Tibial nerve (tissue), 4 donors: Measurements from ENCODE around the gene CAPSL. TPM values are rescaled to one million over a fixed set of nuclear protein-coding genes. Genes with fewer than 3 reads are reported as not detected.
A peak's percentile ranks its signal among the peaks of the same experiment; 100 is the strongest.

ENCODE experiments used
- DNase-seq, 2 donors: peaks; one replicate each; pipeline ENCODE4 v3.0.0-alpha.2; 2019; ENCODE audit warnings: low spot score in 2 of 2
- H3K27ac ChIP-seq, 4 donors: fragments of 200-600 bp; sonication (generic) in 3 of 4; one replicate each; pipeline ENCODE4 v1.5.1; 2017 to 2019; ENCODE audit warnings: mild to moderate bottlenecking in 1 of 4
- H3K27me3 ChIP-seq, 2 donors: fragments of 200-600 bp; sonication (generic) in 1 of 2; one replicate each; pipeline versions ENCODE4 v1.5.1 to v1.6.0; 2017 to 2019
- H3K36me3 ChIP-seq, 3 donors: fragments of 200-600 bp; sonication (generic); one replicate each; pipeline ENCODE4 v1.5.1; 2018 to 2019
- H3K4me1 ChIP-seq, 4 donors: fragments of 200-600 bp; sonication (generic) in 3 of 4; one replicate each; pipeline ENCODE4 v1.5.1; 2017 to 2019
- H3K4me3 ChIP-seq, 4 donors: fragments of 200-600 bp; sonication (generic) in 3 of 4; one replicate each; pipeline ENCODE4 v1.5.1; 2017 to 2019; ENCODE audit warnings: mild to moderate bottlenecking in 1 of 4, moderate library complexity in 1 of 4
- H3K9me3 ChIP-seq, 4 donors: fragments of 200-600 bp; sonication (generic) in 3 of 4; one replicate each; pipeline ENCODE4 v1.5.1; 2017 to 2019
- CTCF ChIP-seq, 5 experiments: fragments of 200-600 bp in 3 of 5; fragments of 450-650 bp in 2 of 5; sonication (generic) in 3 of 5; IDR thresholded peaks; one replicate each; pipeline ENCODE4 v1.5.1; 2016 to 2019; ENCODE audit warnings: antibody characterized with exemption in 5 of 5, mild to moderate bottlenecking in 3 of 5, moderate library complexity in 2 of 5
- EP300 ChIP-seq, 2 donors: sonication (generic); formaldehyde crosslinking; IDR thresholded peaks; one replicate each; pipeline ENCODE4 v1.6.1; 2017; ENCODE audit warnings: antibody characterized with exemption in 2 of 2, mild to moderate bottlenecking in 1 of 2
- POLR2A ChIP-seq, 2 donors: fragments of 450-650 bp; IDR thresholded peaks; one replicate each; pipeline ENCODE4 v1.6.1; 2017; ENCODE audit warnings: antibody characterized with exemption in 2 of 2, mild to moderate bottlenecking in 2 of 2, moderate library complexity in 2 of 2
- WGBS, 2 donors: methylation state at CpG; one replicate each; pipeline ENCODE4 v1.1.5; 2018; 5-methylcytosine and 5-hydroxymethylcytosine counted together
- total RNA-seq, 4 donors: library from RNA; depleted of rRNA; stranded (reverse); fragments of >200 nt; gene quantifications; one replicate each; pipeline ENCODE4 v1.1.0, GENCODE V29; 2016

The CAPSL gene
- total RNA-seq, 4 donors from 2014 or later, result not detected

- TF ChIP-seq CTCF (IDR thresholded peaks at IDR 0.05) (no peak), POLR2A (IDR thresholded peaks at IDR 0.05) (no peak), EP300 (IDR thresholded peaks at IDR 0.05) (no peak)
- no peaks in the 10 kb centered on the region for H3K9me3 ChIP-seq
- no peaks in the 10 kb centered on the region for H3K36me3 ChIP-seq
- no peak overlapping the region for H3K4me3 ChIP-seq
- no peak for DNase-seq
- H3K27me3 ChIP-seq, result peaks cover 0 to 4% of the 10 kb centered on the region in 2 donors
- peaks cover 0 to 19% (median 0%) of the 10 kb centered on the region in 4 donors for H3K4me1 ChIP-seq
- 44 to 46% methylated on average over 9 to 10 of the region's 10 CpGs for WGBS, 2 donors
- H3K27ac ChIP-seq, result no peak overlapping the region
These were observed 14.1 kb downstream of the CAPSL start for GRCh38 chr5:35924122-35924949.

GRCh38 chr5:35922468-35922867 is 16.0 kb downstream of the CAPSL start:
- Histone ChIP-seq H3K27me3 (peaks cover 0 to 4% of the 10 kb centered on the region in 2 donors), H3K36me3 (no peaks in the 10 kb centered on the region), H3K9me3 (no peaks in the 10 kb centered on the region), H3K4me1 (peaks cover 0 to 19% (median 0%) of the 10 kb centered on the region in 4 donors), H3K4me3 (no peak overlapping the region), H3K27ac (no peak overlapping the region)
- TF ChIP-seq POLR2A (IDR thresholded peaks at IDR 0.05), result no peak
- TF ChIP-seq EP300 (IDR thresholded peaks at IDR 0.05), result no peak
- TF ChIP-seq CTCF (IDR thresholded peaks at IDR 0.05), result no peak
- no peak for DNase-seq
- WGBS, 2 donors, result 73 to 88% methylated on average over 7 of the region's 7 CpGs

GRCh38 chr5:35921930-35922329 is 16.5 kb downstream of the CAPSL start:
- Histone ChIP-seq H3K4me3 (no peak overlapping the region), H3K27ac (no peak overlapping the region), H3K9me3 (no peaks in the 10 kb centered on the region), H3K4me1 (peaks cover 0 to 19% (median 0%) of the 10 kb centered on the region in 4 donors), H3K36me3 (no peaks in the 10 kb centered on the region), H3K27me3 (peaks cover 0 to 3% of the 10 kb centered on the region in 2 donors)
- DNase-seq, result no peak
- TF ChIP-seq CTCF (IDR thresholded peaks at IDR 0.05), result no peak
- 72 to 81% methylated on average over 5 of the region's 5 CpGs for WGBS, 2 donors

GRCh38 chr5:35920890-35921289 is 17.5 kb downstream of the CAPSL start:
- WGBS, 2 donors, result 58 to 77% methylated on average over 4 to 11 of the region's 11 CpGs
- Histone ChIP-seq H3K36me3 (no peaks in the 10 kb centered on the region), H3K4me1 (peaks cover 0 to 14% (median 0%) of the 10 kb centered on the region in 4 donors), H3K27ac (no peak overlapping the region), H3K4me3 (no peak overlapping the region), H3K27me3 (no peaks in the 10 kb centered on the region), H3K9me3 (no peaks in the 10 kb centered on the region)
- no peak for DNase-seq
- TF ChIP-seq POLR2A (IDR thresholded peaks at IDR 0.05) (no peak), CTCF (IDR thresholded peaks at IDR 0.05) (no peak), EP300 (IDR thresholded peaks at IDR 0.05) (no peak)

GRCh38 chr5:35919191-35919590 is 19.2 kb downstream of the CAPSL start:
- Histone ChIP-seq H3K27me3 (no peaks in the 10 kb centered on the region), H3K36me3 (no peaks in the 10 kb centered on the region), H3K9me3 (no peaks in the 10 kb centered on the region), H3K4me3 (no peak overlapping the region), H3K4me1 (peaks cover 0 to 1% (median 0%) of the 10 kb centered on the region in 4 donors), H3K27ac (no peak overlapping the region)
- TF ChIP-seq POLR2A (IDR thresholded peaks at IDR 0.05), result no peak
- no peak for TF ChIP-seq CTCF (IDR thresholded peaks at IDR 0.05)
- TF ChIP-seq EP300 (IDR thresholded peaks at IDR 0.05), result no peak
- DNase-seq, result peak in 1 of 2 donors; percentile 15
- 44 to 64% methylated on average over 4 of the region's 4 CpGs for WGBS, 2 donors
